Stomach (tissue), 4 donors: ENCODE data around the gene SHISA3.

ENCODE experiments used
- EP300 ChIP-seq: sonication (generic); formaldehyde crosslinking; IDR thresholded peaks from one replicate; pipeline ENCODE4 v1.6.1; 2017; ENCODE audit warnings: antibody characterized with exemption
- POLR2A ChIP-seq, 4 donors: fragments of 450-650 bp; IDR thresholded peaks; one replicate each; pipeline ENCODE4 v1.6.1; 2016; ENCODE audit warnings: antibody characterized with exemption in 4 of 4, control low read depth in 2 of 4, mild to moderate bottlenecking in 1 of 4, moderate library complexity in 1 of 4
- POLR2AphosphoS5 ChIP-seq, 3 donors: sonication (generic); formaldehyde crosslinking; IDR thresholded peaks; one replicate each; pipeline ENCODE4 v1.6.1; 2016; ENCODE audit warnings: antibody characterized with exemption in 3 of 3
- TF ChIP-seq, protein P1 (sequence below), 7 experiments: fragments of 450-650 bp in 4 of 7; fragments of 200-600 bp in 3 of 7; sonication (generic) in 3 of 7; IDR thresholded peaks; one replicate each; pipeline ENCODE4 v1.5.1; 2016 to 2019; ENCODE audit warnings: antibody characterized with exemption in 7 of 7, control low read depth in 2 of 7, mild to moderate bottlenecking in 1 of 7

DNA sequence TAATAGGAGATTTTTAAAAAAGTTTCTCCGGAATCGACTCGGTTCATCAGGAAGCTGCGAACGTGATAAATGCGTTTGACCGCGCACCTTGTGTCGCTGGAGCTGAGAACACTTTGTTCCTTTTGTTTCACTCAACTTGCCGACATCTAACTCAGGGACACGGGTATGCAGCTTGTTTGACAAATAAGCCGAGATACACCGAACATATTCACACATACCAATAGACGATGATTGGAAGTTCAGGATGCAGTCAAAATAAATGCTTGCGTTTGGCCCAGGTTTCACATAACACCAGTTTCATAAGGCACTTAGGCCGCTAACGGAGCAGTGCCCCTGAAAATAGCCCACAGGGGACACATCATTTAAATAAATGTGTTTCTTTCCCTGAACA is 932 bp upstream of the SHISA3 start:
- no peak for TF ChIP-seq POLR2A (IDR thresholded peaks at IDR 0.05)
- TF ChIP-seq, protein P1, sequence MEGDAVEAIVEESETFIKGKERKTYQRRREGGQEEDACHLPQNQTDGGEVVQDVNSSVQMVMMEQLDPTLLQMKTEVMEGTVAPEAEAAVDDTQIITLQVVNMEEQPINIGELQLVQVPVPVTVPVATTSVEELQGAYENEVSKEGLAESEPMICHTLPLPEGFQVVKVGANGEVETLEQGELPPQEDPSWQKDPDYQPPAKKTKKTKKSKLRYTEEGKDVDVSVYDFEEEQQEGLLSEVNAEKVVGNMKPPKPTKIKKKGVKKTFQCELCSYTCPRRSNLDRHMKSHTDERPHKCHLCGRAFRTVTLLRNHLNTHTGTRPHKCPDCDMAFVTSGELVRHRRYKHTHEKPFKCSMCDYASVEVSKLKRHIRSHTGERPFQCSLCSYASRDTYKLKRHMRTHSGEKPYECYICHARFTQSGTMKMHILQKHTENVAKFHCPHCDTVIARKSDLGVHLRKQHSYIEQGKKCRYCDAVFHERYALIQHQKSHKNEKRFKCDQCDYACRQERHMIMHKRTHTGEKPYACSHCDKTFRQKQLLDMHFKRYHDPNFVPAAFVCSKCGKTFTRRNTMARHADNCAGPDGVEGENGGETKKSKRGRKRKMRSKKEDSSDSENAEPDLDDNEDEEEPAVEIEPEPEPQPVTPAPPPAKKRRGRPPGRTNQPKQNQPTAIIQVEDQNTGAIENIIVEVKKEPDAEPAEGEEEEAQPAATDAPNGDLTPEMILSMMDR (IDR thresholded peaks at IDR 0.05), result no peak
- no peak for TF ChIP-seq EP300
- TF ChIP-seq POLR2AphosphoS5 (IDR thresholded peaks at IDR 0.05), result no peak
